ENCODE measurements around the gene SCNN1G. TPM values are rescaled to one million over a fixed set of nuclear protein-coding genes. Genes with fewer than 3 reads are reported as not detected.

Gene SCNN1G
- total and polyA plus RNA-seq, 4 donors: not detected

DNA sequence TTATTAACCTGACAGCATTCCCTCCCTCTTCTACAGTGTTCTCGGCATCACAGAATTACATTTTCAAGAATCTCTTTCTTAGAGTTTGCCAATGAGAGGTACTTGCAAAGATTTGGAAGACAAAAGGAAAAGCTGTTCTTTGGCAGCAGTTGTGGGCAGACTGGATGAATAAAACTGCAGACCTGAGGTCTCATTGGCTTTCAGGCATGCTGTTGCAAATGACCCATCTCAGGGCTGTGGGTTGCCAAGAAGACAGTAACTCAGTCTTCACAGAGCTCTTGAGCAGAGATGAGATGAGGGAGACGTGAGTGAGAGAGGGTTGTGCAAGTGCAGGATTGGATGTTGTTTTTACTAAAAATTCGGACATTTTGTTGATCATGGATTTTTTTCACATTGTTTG, 22.0 kb upstream of the SCNN1G start:
- WGBS: 73% methylated on average over 3 of the region's 3 CpGs
- Histone ChIP-seq H3K9me3 (ENCODE audit: control insufficient read depth in 4 of 4, low read length in 3 of 4) (peaks cover 0 to 4% (median 0%) of the 10 kb centered on the region in 4 donors), H3K27me3 (ENCODE audit: control insufficient read depth in 4 of 4, insufficient read depth in 4 of 4, low read length in 3 of 4) (no peaks in the 10 kb centered on the region), H3K4me1 (ENCODE audit: control insufficient read depth in 4 of 4, insufficient read depth in 4 of 4, low read length in 3 of 4) (no peaks in the 10 kb centered on the region), H3K9ac (ENCODE audit: low read depth in 1 of 2, low read length in 2 of 2) (no peak overlapping the region), H3K27ac (ENCODE audit: low read depth in 1 of 2, low read length in 2 of 2) (no peak overlapping the region), H3K36me3 (ENCODE audit: control insufficient read depth in 4 of 4, insufficient read depth in 3 of 4, low read depth in 1 of 4, low read length in 3 of 4) (no peaks in the 10 kb centered on the region), H3K4me3 (ENCODE audit: low read depth in 1 of 3, low read length in 3 of 3) (no peak overlapping the region)
- TF ChIP-seq FOXA1 (IDR thresholded peaks at IDR 0.05): no peak
- TF ChIP-seq NR2F2 (IDR thresholded peaks at IDR 0.05): no peak
- no peak for DNase-seq (ENCODE audit: low spot score)

GRCh38 chr16:23163921-23164320, 18.6 kb upstream of the SCNN1G start:
- no peaks in the 10 kb centered on the region for H3K4me1 ChIP-seq (ENCODE audit: control insufficient read depth in 4 of 4, insufficient read depth in 4 of 4, low read length in 3 of 4)
- no peak overlapping the region for H3K27ac ChIP-seq (ENCODE audit: low read depth in 1 of 2, low read length in 2 of 2)
- H3K36me3 ChIP-seq (ENCODE audit: control insufficient read depth in 4 of 4, insufficient read depth in 3 of 4, low read depth in 1 of 4, low read length in 3 of 4): no peaks in the 10 kb centered on the region
- 80% methylated on average over 2 of the region's 2 CpGs for WGBS
- no peak overlapping the region for H3K9ac ChIP-seq (ENCODE audit: low read depth in 1 of 2, low read length in 2 of 2)
- no peak for DNase-seq (ENCODE audit: low spot score)
- TF ChIP-seq FOXA2 (IDR thresholded peaks at IDR 0.05) (no peak), EGR1 (IDR thresholded peaks at IDR 0.05; ENCODE audit: low read depth in 2 of 2) (no peak), HNF4A (conservative IDR thresholded peaks at IDR 0.05) (no peak), GABPA (IDR thresholded peaks at IDR 0.05 in 1 of 2, conservative IDR thresholded peaks at IDR 0.05 in 1 of 2) (no peak), NR2F2 (IDR thresholded peaks at IDR 0.05) (no peak), REST (IDR thresholded peaks at IDR 0.05) (no peak), TAF1 (conservative IDR thresholded peaks at IDR 0.05) (no peak), SP1 (IDR thresholded peaks at IDR 0.05) (no peak), FOXA1 (IDR thresholded peaks at IDR 0.05) (no peak), YY1 (IDR thresholded peaks at IDR 0.05) (no peak), HNF4G (IDR thresholded peaks at IDR 0.05) (no peak), RXRA (IDR thresholded peaks at IDR 0.05) (no peak), RAD21 (IDR thresholded peaks at IDR 0.05) (no peak), JUND (IDR thresholded peaks at IDR 0.05) (no peak), CTCF (IDR thresholded peaks at IDR 0.05; ENCODE audit: low read depth, low read length, missing input control) (no peak), ZBTB33 (IDR thresholded peaks at IDR 0.05) (no peak)
- TF ChIP-seq, protein P1, sequence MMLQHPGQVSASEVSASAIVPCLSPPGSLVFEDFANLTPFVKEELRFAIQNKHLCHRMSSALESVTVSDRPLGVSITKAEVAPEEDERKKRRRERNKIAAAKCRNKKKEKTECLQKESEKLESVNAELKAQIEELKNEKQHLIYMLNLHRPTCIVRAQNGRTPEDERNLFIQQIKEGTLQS (IDR thresholded peaks at IDR 0.05): no peak
- TF ChIP-seq, protein P2, sequence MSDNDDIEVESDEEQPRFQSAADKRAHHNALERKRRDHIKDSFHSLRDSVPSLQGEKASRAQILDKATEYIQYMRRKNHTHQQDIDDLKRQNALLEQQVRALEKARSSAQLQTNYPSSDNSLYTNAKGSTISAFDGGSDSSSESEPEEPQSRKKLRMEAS (IDR thresholded peaks at IDR 0.05): no peak
- H3K4me3 ChIP-seq (ENCODE audit: low read depth in 1 of 3, low read length in 3 of 3): no peak overlapping the region
- peaks cover 0 to 4% (median 0%) of the 10 kb centered on the region in 4 donors for H3K9me3 ChIP-seq (ENCODE audit: control insufficient read depth in 4 of 4, low read length in 3 of 4)
- no peaks in the 10 kb centered on the region for H3K27me3 ChIP-seq (ENCODE audit: control insufficient read depth in 4 of 4, insufficient read depth in 4 of 4, low read length in 3 of 4)
